SK-N-SH treated with all-trans-retinoic acid at 6 μM for 48 hours (cell line): ENCODE results near the gene RTCB.
"Not testable (repeated sequence)": the region's sequence is repeated elsewhere in the genome, so short reads cannot be mapped to it uniquely, and the experiment has no call there.

Source experiments
- ATAC-seq: fragments of 200-7000 bp; cut with Tn5 transposase; 3 replicates; pipeline ENCODE4 v1.9.1; 2020; ENCODE audit warnings: mild to moderate bottlenecking, moderate library complexity
- ARNTL ChIP-seq: fragments of 450-650 bp; formaldehyde crosslinking; IDR thresholded peaks from 2 replicates; pipeline ENCODE4 v1.5.0; 2020; ENCODE audit warnings: low read depth, mild to moderate bottlenecking, moderate library complexity, borderline replicate concordance
- BACH2 ChIP-seq: fragments of 250-450 bp; sonication (Bioruptor Pico); IDR thresholded peaks from 2 replicates; pipeline ENCODE4 v1.9.0; 2021; ENCODE audit warnings: mild to moderate bottlenecking, borderline replicate concordance
- CREB5 ChIP-seq: fragments of 250-450 bp; sonication (Bioruptor Pico); IDR thresholded peaks from 2 replicates; pipeline ENCODE4 v1.5.1; 2020; ENCODE audit warnings: low read depth, mild to moderate bottlenecking, moderate library complexity
- CSDC2 ChIP-seq: fragments of 250-450 bp; sonication (Bioruptor Pico); IDR thresholded peaks from 2 replicates; pipeline ENCODE4 v1.5.0; 2020; ENCODE audit warnings: mild to moderate bottlenecking, moderate library complexity
- CSRNP3 ChIP-seq: fragments of 250-450 bp; sonication (Bioruptor Pico); IDR thresholded peaks from 2 replicates; pipeline ENCODE4 v1.5.1; 2021; ENCODE audit warnings: mild to moderate bottlenecking, moderate library complexity
- ESRRG ChIP-seq: fragments of 250-450 bp; sonication (Bioruptor Pico); IDR thresholded peaks from 2 replicates; pipeline ENCODE4 v1.6.1; 2021; ENCODE audit warnings: mild to moderate bottlenecking
- GLIS3 ChIP-seq: fragments of 250-450 bp; sonication (Bioruptor Pico); IDR thresholded peaks from 2 replicates; pipeline ENCODE4 v1.5.0; 2020; ENCODE audit warnings: mild to moderate bottlenecking, moderate library complexity
- ISL1 ChIP-seq: fragments of 250-450 bp; sonication (Bioruptor Pico); IDR thresholded peaks from 2 replicates; pipeline ENCODE4 v2.1.2; 2022; ENCODE audit warnings: mild to moderate bottlenecking, moderate library complexity
- OSR1 ChIP-seq: fragments of 250-450 bp; sonication (Bioruptor Pico); IDR thresholded peaks from 2 replicates; pipeline ENCODE4 v1.8.0; 2022; ENCODE audit warnings: moderate library complexity, mild to moderate bottlenecking, inconsistent platforms
- PATZ1 ChIP-seq: fragments of 250-450 bp; sonication (Bioruptor Pico); IDR thresholded peaks from 2 replicates; pipeline ENCODE4 v1.8.0; 2020; ENCODE audit warnings: mild to moderate bottlenecking, moderate library complexity, borderline replicate concordance
- POU6F1 ChIP-seq: fragments of 250-450 bp; sonication (Bioruptor Pico); IDR thresholded peaks from 2 replicates; pipeline ENCODE4 v1.8.0; 2021; ENCODE audit warnings: low read depth, mild to moderate bottlenecking, moderate library complexity, borderline replicate concordance
- PPARA ChIP-seq: fragments of 250-450 bp; sonication (Bioruptor Pico); IDR thresholded peaks from 2 replicates; pipeline ENCODE4 v1.5.0; 2020; ENCODE audit warnings: mild to moderate bottlenecking, borderline replicate concordance
- RARB ChIP-seq: fragments of 250-450 bp; sonication (Bioruptor Pico); IDR thresholded peaks from 2 replicates; pipeline ENCODE4 v1.8.0; 2021; ENCODE audit warnings: mild to moderate bottlenecking, moderate library complexity
- SNAI2 ChIP-seq: fragments of 250-450 bp; sonication (Bioruptor Pico); IDR thresholded peaks from 2 replicates; pipeline ENCODE4 v1.5.0; 2020; ENCODE audit warnings: mild to moderate bottlenecking, moderate library complexity
- TCF4 ChIP-seq: fragments of 250-450 bp; sonication (Bioruptor Pico); IDR thresholded peaks from 2 replicates; pipeline ENCODE4 v1.8.0; 2021; ENCODE audit warnings: mild to moderate bottlenecking, moderate library complexity, borderline replicate concordance
- TOX ChIP-seq: fragments of 250-450 bp; sonication (Bioruptor Pico); IDR thresholded peaks from 2 replicates; pipeline ENCODE4 v1.8.0; 2021; ENCODE audit warnings: mild to moderate bottlenecking, moderate library complexity, borderline replicate concordance
- TSHZ2 ChIP-seq: fragments of 250-450 bp; sonication (Bioruptor Pico); IDR thresholded peaks from 2 replicates; pipeline ENCODE4 v1.5.0; 2020; ENCODE audit warnings: mild to moderate bottlenecking, moderate library complexity
- ZC3H10 ChIP-seq: fragments of 250-450 bp; sonication (Bioruptor Pico); IDR thresholded peaks from 2 replicates; pipeline ENCODE4 v1.5.1; 2021; ENCODE audit warnings: mild to moderate bottlenecking, moderate library complexity
- ZFP3 ChIP-seq: fragments of 250-450 bp; sonication (Bioruptor Pico); IDR thresholded peaks from 2 replicates; pipeline ENCODE4 v1.5.0; 2020; ENCODE audit warnings: mild to moderate bottlenecking, moderate library complexity
- ZFP30 ChIP-seq: fragments of 450-650 bp; formaldehyde crosslinking; IDR thresholded peaks from 2 replicates; pipeline ENCODE4 v1.5.0; 2022; ENCODE audit warnings: mild to moderate bottlenecking, moderate library complexity
- ZNF565 ChIP-seq: fragments of 450-650 bp; formaldehyde crosslinking; conservative IDR thresholded peaks from 2 replicates; pipeline ENCODE4 v1.5.0; 2020; ENCODE audit warnings: low read depth, mild to moderate bottlenecking, moderate library complexity
- ZNF70 ChIP-seq: fragments of 450-650 bp; formaldehyde crosslinking; IDR thresholded peaks from 2 replicates; pipeline ENCODE4 v1.5.0; 2020; ENCODE audit warnings: mild to moderate bottlenecking, moderate library complexity
- ZNF8 ChIP-seq: fragments of 450-650 bp; formaldehyde crosslinking; IDR thresholded peaks from 2 replicates; pipeline ENCODE4 v1.5.0; 2020; ENCODE audit warnings: mild to moderate bottlenecking, moderate library complexity

Gene RTCB

GRCh38 chr22:32353292-32353691, 58.8 kb downstream of the RTCB start:
- no peak for TF ChIP-seq PATZ1 (CRISPR knock-in tag)
- TF ChIP-seq ZNF70 (CRISPR knock-in tag), result no peak
- TF ChIP-seq ZC3H10 (CRISPR knock-in tag), result no peak
- no peak for TF ChIP-seq ARNTL
- no peak for TF ChIP-seq ISL1
- no peak for TF ChIP-seq POU6F1 (CRISPR knock-in tag)
- TF ChIP-seq RARB (CRISPR knock-in tag), result no peak
- no peak for TF ChIP-seq ZFP3
- no peak for TF ChIP-seq ZNF565 (CRISPR knock-in tag)
- no peak for TF ChIP-seq SNAI2
- no peak for TF ChIP-seq ESRRG (CRISPR knock-in tag)
- TF ChIP-seq ZFP30 (CRISPR knock-in tag), result no peak
- TF ChIP-seq BACH2 (CRISPR knock-in tag), result no peak
- no peak for TF ChIP-seq TOX (CRISPR knock-in tag)
- no peak for TF ChIP-seq TSHZ2 (CRISPR knock-in tag)
- no peak for TF ChIP-seq ZNF8 (CRISPR knock-in tag)
- TF ChIP-seq CSDC2, result no peak
- no peak for ATAC-seq

- ATAC-seq, result no peak
- no peak for TF ChIP-seq ISL1
- no peak for TF ChIP-seq RARB (CRISPR knock-in tag)
- TF ChIP-seq BACH2 (CRISPR knock-in tag), result no peak
- no peak for TF ChIP-seq SNAI2
- TF ChIP-seq ZC3H10 (CRISPR knock-in tag), result no peak
- no peak for TF ChIP-seq ESRRG (CRISPR knock-in tag)
- no peak for TF ChIP-seq CSRNP3
- no peak for TF ChIP-seq OSR1 (CRISPR knock-in tag)
- TF ChIP-seq CREB5, result no peak
- TF ChIP-seq ZFP3, result no peak
- no peak for TF ChIP-seq CSDC2
- TF ChIP-seq ZFP30 (CRISPR knock-in tag), result no peak
- TF ChIP-seq POU6F1 (CRISPR knock-in tag), result no peak
- no peak for TF ChIP-seq TOX (CRISPR knock-in tag)
- no peak for TF ChIP-seq PATZ1 (CRISPR knock-in tag)
- no peak for TF ChIP-seq PPARA (CRISPR knock-in tag)
- no peak for TF ChIP-seq TCF4 (CRISPR knock-in tag)
- no peak for TF ChIP-seq ZNF8 (CRISPR knock-in tag)
- no peak for TF ChIP-seq ZNF565 (CRISPR knock-in tag)
- no peak for TF ChIP-seq GLIS3 (CRISPR knock-in tag)
These were observed 59.4 kb downstream of the RTCB start for GRCh38 chr22:32352681-32353080.

GRCh38 chr22:32351875-32352274, 60.2 kb downstream of the RTCB start:
- not testable (repeated sequence) for ATAC-seq
